Kidney tubule cell (primary cell): ENCODE data around the gene IGF1.

Experiments used
- DNase-seq: peaks from one replicate; pipeline ENCODE4 v3.0.0-alpha.2; 2018; ENCODE audit warnings: low spot score

IGF1 gene

DNA sequence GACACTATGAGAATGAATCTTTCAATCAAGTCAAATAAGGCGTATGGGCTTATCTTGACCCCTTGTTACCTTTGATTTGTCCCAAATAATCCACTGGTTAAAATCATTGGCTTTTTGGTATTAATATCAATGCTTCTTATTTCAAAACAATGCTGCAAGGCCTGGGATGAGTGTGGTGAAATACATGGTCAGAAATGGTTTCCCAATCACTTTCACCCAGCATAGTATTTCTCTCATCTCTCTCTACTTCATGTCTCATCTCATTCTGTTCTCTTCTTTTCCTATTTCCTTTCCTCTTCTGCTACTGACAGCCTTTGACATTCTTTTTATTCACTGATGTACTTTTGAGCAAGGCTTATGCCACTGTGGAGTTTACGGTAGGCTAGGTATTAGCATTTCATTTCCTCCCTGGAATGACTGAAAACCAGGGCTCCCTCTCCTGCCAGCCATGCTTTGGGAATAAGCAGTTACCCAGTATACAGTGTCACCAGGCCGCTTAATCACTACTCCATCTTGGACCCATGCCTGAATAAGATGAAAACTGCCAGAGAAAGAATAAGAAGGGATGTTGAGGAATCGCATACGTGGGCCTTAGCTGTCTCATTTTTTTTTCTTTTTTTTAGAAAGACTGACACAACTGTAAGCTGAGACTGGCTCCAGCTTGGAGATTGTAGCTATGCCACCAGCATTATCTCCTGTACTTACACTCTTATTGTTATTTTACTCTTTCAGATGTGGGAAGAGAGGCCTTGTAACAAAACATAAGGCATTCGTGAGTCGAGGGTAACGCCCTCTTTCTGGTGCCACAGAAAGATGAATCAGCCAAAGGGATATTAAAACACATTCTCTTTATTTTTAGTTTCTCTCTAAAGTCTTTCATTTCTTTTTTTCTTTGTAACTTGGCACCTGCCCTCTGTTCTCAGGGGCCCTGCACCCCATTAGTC is 53.5 kb downstream of the IGF1 start:
- DNase-seq, result peak; percentile 10

DNA sequence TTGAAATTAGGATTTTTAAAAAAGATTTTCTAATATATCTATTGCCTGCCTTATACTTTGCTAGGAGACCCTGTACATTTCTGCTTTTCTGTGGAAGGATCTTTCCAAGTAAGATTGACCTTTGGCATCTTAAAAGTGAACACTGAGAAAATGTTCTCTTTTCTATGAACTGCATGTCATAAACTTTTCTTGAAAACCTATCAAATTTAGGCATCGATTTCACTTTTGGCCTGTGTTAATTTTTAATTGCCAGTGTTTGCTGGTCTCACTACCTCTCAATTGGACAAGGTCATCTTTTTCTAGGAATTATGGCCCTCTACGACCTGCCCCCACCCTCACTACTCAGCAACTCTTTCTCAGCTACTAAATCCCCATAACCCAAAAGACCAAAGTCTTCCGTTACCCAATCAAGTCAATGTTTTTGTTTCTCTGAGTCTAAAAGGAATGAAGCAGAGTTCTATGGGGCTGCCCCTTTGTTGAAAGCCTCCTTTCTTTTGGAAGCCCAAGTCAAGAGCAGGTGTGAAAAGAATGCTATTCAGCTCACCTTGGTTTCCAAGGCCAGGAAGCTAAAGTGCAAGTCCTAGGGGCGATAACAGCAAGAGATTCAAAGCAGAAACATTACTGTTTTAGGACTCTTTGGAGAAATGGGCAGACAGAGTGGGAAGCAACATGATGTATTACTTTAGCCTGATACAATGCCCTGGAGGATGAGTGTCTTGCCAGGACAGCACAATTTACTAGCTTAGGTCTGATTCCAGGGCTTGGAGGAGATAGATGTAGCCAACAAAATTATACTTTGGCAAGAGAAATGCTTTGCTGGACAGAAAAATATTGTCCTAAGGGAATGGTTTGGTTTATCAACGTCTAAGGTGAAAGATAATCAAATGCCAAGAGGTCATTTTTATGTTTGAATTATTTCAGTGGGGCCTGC is 55.0 kb downstream of the IGF1 start:
- DNase-seq, result no peak

GRCh38 chr12:102423462-102423861 is 56.9 kb downstream of the IGF1 start:
- DNase-seq, result no peak

DNA sequence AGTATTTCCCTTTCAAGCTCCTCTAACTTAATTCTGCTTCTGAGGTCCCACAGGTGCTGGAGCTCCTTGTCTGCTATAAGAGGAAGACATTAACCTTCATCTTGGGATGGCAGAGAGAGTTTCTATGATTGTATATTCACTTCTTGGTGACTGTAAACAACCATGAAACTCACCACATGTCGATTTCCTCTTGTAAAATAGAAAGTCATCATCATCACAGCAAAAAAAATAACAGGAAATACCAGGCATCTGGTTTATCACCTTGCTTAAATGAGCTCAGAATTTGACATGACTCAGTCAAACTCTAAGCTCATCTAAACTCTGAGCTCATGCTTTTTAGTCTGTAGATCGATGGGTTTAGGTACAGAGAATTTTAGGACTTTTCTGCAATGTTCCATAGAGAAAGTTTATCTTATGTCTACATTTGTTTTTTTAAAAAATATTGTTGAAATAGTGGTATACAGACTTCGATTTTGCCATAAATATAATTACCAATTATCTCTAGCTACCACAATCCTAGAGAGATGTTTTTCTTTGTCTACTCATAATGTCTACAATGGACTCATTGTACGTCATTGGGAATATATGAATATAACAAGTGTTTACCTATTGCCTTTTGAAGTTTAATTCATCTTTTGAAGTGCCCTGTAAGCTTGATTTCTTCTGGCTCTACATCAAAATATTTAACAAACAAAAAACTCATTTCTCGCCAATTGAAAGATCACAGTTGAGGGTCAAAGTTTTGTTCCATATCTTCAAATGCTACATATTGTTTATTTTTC is 58.4 kb downstream of the IGF1 start:
- DNase-seq, result peak; percentile 32

GRCh38 chr12:102419094-102419764 is 61.1 kb downstream of the IGF1 start:
- DNase-seq, result no peak

DNA sequence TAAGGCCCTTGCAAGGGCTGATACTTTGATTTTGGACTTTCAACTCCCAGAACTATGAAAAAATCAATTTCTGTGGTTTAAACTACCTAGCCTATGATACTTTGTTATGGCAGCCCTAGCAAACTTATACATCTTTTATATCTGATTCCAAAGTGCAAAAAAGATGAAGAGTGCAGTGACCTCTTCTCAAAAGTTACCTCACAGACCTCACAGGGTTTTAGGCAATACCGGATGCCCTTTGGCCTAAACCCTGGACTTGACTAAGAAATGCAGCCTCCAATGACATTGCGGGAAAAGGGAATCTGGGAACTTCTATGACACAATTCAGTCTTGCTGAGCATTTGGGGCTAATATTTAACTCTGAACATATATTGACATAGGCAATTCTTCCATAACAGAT is 63.3 kb downstream of the IGF1 start:
- DNase-seq, result no peak

- no peak for DNase-seq
Measured at GRCh38 chr12:102415515-102415914, 64.8 kb downstream of the IGF1 start.

GRCh38 chr12:102413396-102413795 is 67.0 kb downstream of the IGF1 start:
- DNase-seq, result no peak

- no peak for DNase-seq
Measured at GRCh38 chr12:102410511-102410910, 69.9 kb downstream of the IGF1 start.

GRCh38 chr12:102408487-102409297 is 71.7 kb downstream of the IGF1 start:
- DNase-seq, result no peak

DNA sequence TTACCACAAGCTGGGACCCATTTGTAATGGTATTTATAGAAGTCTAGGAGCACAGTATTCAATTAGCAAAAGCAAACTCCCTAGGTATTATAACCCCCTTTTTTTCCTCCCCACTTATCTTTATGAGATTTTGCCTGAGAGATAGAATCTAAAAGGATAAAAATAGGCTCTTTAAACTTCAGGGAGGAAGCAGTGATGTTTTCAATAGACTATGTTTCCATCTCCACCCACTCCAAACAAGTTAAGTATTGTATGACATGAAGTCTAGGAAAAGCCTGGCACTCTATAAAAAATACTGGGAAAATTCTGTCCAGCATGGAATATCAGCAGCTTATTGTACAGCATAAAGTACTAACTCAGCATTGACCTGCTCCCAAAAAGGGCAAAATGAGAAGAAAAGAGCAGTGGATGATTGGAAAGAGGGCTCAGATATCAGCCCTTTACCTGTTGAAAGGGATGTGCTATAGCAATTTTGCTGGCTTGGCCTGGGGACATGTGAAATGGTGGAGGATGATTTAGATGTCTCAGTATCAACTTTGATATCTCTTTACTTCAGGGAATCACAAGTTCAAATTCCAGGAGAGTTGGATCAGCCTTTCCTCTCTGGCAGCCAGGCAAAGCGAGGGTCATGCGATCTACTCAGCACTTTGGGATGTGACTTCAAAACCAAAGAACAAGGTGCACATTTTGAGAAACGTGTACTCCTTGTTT is 72.4 kb downstream of the IGF1 start:
- DNase-seq, result peak; percentile 64

GRCh38 chr12:102406033-102406584 is 74.3 kb downstream of the IGF1 start:
- DNase-seq, result peak; percentile 30

- no peak for DNase-seq
Measured at GRCh38 chr12:102401087-102401486, 79.3 kb downstream of the IGF1 start.

- DNase-seq, result no peak
Measured at GRCh38 chr12:102399653-102400052, 80.7 kb downstream of the IGF1 start.

DNA sequence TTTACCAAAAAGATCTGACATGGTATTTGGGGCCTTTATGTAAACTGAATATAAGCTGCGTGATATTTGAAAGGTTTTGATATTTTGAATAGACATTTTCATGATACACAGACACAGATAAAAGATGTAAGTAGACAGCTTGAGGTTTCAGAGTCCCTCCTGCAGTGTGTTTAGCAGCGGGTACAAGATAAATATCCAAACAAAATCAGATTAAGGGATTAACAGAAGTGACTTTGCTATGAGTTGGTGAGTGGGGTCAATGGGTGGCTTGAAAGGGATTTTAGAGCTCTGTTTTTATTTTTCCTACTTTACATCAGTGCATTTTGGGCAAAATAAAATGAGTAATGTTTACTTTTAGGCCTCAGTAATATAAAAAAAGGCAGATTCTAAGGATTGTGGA is 84.1 kb downstream of the IGF1 start:
- no peak for DNase-seq

GRCh38 chr12:102394200-102394599 is 86.2 kb downstream of the IGF1 start:
- no peak for DNase-seq

GRCh38 chr12:102390068-102390467 is 90.3 kb downstream of the IGF1 start:
- no peak for DNase-seq

DNA sequence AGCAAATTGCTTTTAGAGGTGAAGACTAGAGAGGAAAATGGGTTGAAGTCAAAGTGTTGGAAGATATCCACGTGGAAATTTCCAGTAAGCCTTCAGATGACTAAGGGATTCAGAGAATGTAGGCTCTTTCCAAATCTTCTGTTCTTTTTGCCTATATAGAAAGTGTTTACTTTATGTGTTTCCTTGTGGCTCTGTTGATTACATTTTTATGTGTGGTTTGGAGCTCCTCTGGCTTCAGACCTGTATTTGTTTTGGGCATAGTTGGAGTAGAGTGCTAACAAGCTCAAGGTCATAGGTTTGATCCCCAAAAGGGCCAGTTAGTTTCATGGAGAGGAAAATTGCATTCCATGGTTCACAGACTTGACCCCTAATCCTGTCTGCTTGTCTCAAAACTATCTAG is 91.9 kb downstream of the IGF1 start:
- no peak for DNase-seq

DNA sequence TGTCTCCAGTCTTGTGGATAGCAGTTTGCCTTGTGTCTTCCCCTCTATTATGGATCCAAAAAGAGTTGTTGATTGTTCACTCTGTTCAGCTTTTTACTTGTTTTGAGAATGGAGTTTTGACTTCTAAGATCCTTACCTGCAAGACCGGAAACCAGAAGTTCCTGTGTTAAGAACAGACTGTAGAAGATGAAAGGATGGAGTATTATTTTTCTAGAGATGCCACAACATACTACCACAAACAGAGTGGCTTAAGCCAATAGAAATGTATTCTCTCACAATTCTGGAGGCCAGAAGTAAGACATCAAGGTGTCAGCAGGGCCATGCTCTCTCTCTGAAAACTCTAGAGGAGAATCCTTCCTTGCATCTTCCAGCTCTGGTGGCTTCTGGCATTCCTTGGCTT is 95.0 kb downstream of the IGF1 start:
- no peak for DNase-seq
